Adrenal gland (tissue), 12 donors: Measurements from ENCODE around the gene MCRIP1. TPM values are rescaled to one million over a fixed set of nuclear protein-coding genes. Genes with fewer than 3 reads are reported as not detected.
A peak's percentile ranks its signal among the peaks of the same experiment; 100 is the strongest.

Experiments used
- DNase-seq, 7 donors: peaks; one replicate each; pipeline ENCODE4 v3.0.0-alpha.2; 2019 to 2020
- H3K27ac ChIP-seq, 5 donors: fragments of 200-600 bp; sonication (generic) in 4 of 5; 1 replicate in 3 of 5; 2 replicates in 2 of 5; pipeline versions ENCODE4 v1.5.1 to v1.8.0; 2016 to 2020; ENCODE audit warnings: mild to moderate bottlenecking in 1 of 5
- H3K27me3 ChIP-seq: fragments of 200-600 bp; 2 replicates; pipeline ENCODE4 v1.8.0; 2021
- H3K36me3 ChIP-seq, 2 donors: fragments of 200-600 bp; replicated peaks in 1 of 2; 1 replicate in 1 of 2; 2 replicates in 1 of 2; pipeline versions ENCODE4 v1.5.1 to v1.8.0; 2018 to 2022
- H3K4me1 ChIP-seq, 2 donors: fragments of 200-600 bp; replicated peaks in 1 of 2; 1 replicate in 1 of 2; 2 replicates in 1 of 2; pipeline versions ENCODE4 v1.5.1 to v1.8.0; 2018 to 2021
- H3K4me3 ChIP-seq, 4 donors: fragments of 200-600 bp; sonication (generic) in 3 of 4; one replicate each; pipeline ENCODE4 v1.5.1; 2016 to 2018
- H3K9me3 ChIP-seq, 3 donors: fragments of 200-600 bp; sonication (generic) in 1 of 3; replicated peaks in 1 of 3; 1 replicate in 2 of 3; 2 replicates in 1 of 3; pipeline versions ENCODE4 v1.5.1 to v1.8.0; 2016 to 2021
- CTCF ChIP-seq, 6 experiments: fragments of 450-650 bp in 4 of 6; fragments of 200-600 bp in 2 of 6; sonication (generic) in 1 of 6; IDR thresholded peaks; 1 replicate in 5 of 6; 2 replicates in 1 of 6; pipeline versions ENCODE4 v1.5.1 to v1.8.0; 2016 to 2021; ENCODE audit warnings: antibody characterized with exemption in 6 of 6, mild to moderate bottlenecking in 2 of 6, moderate library complexity in 1 of 6
- POLR2A ChIP-seq, 2 donors: fragments of 450-650 bp; IDR thresholded peaks; one replicate each; pipeline ENCODE4 v1.6.1; 2017; ENCODE audit warnings: antibody characterized with exemption in 2 of 2, mild to moderate bottlenecking in 2 of 2, moderate library complexity in 1 of 2
- WGBS, 4 donors: extraction: QIAGEN DNeasy Blood & Tissue Kit in 2 of 4; methylation state at CpG; one replicate each; pipeline versions ENCODE4 v1.1.5 to v1.1.7; 2013 to 2017; 5-methylcytosine and 5-hydroxymethylcytosine counted together
- intact Hi-C, 2 donors: fragments of 100-400 bp; cut with DNase I; formaldehyde crosslinking; loops; one replicate each; pipeline versions ENCODE4 v1.14.1 to v1.15.0; 2022 to 2023
- polyA plus RNA-seq, 3 donors: library from polyadenylated mRNA; stranded (reverse); fragments of 200-250 nt in 2 of 3; fragments of 350-450 nt in 1 of 3; fragmentation: Illumina TruSeq in 1 of 3; extraction: RNeasy Lipid Tissue Mini Kit (QIAGEN cat#74804) in 1 of 3; gene quantifications; one replicate each; pipeline ENCODE4 v1.2.3, GENCODE V29; 2013 to 2014
- total RNA-seq, 9 donors: library from RNA; depleted of rRNA in 4 of 9; stranded (reverse); fragments of >200 nt in 4 of 9; fragments of 120-200 nt in 1 of 9; fragmentation: NEBNext Ultra II Directional in 1 of 9; extraction: Animal tissue kit (Norgen Biotek cat#: 25700) in 1 of 9; gene quantifications; one replicate each; pipeline versions ENCODE4 v1.1.0 to v1.2.4, GENCODE V29; 2013 to 2023
- donor health status: healthy with polysubstance abuse.
- donor health status: Bipolar disorder and iron deficiency.
- donor health status: DM: yes; HTN: yes; CAD: no.
- donor health status: DM: no; HTN: no; CAD: no.
- donor health status: DM: no; HTN: no; CAD: no.
- donor health status: DM: yes; HTN: yes; CAD: no.

Gene MCRIP1
- total and polyA plus RNA-seq, 12 donors: 5.0 to 248 (median 82.6) TPM

GRCh38 chr17:81806461-81807209 lies 26.5 kb downstream of the MCRIP1 start:
- no peaks in the 10 kb centered on the region for H3K36me3 ChIP-seq
- H3K27me3 ChIP-seq: peaks cover 36% of the 10 kb centered on the region
- H3K27ac ChIP-seq: no peak overlapping the region
- H3K4me3 ChIP-seq: no peak overlapping the region
- H3K9me3 ChIP-seq: no peaks in the 10 kb centered on the region
- 21 to 51% (median 24%) methylated on average over 5 to 23 of the region's 23 CpGs for WGBS, 4 donors
- intact Hi-C loops: no loop called here
- no peak for DNase-seq
- TF ChIP-seq CTCF (IDR thresholded peaks at IDR 0.05) (no peak), POLR2A (IDR thresholded peaks at IDR 0.05) (no peak)
- H3K4me1 ChIP-seq: peaks cover 0 to 10% of the 10 kb centered on the region in 2 donors

- intact Hi-C loops: no loop called here
- peaks cover 0 to 10% of the 10 kb centered on the region in 2 donors for H3K4me1 ChIP-seq
These were observed 27.2 kb downstream of the MCRIP1 start for GRCh38 chr17:81805707-81806460.

GRCh38 chr17:81804559-81805399 lies 28.3 kb downstream of the MCRIP1 start:
- peaks cover 34% of the 10 kb centered on the region for H3K27me3 ChIP-seq
- H3K36me3 ChIP-seq: no peaks in the 10 kb centered on the region
- DNase-seq: no peak
- intact Hi-C loops: no loop called here
- H3K9me3 ChIP-seq: no peaks in the 10 kb centered on the region
- peaks cover 0 to 10% of the 10 kb centered on the region in 2 donors for H3K4me1 ChIP-seq
- peak overlapping the region in 1 of 5 donors; percentile 30 for H3K27ac ChIP-seq
- H3K4me3 ChIP-seq: no peak overlapping the region
- TF ChIP-seq POLR2A (IDR thresholded peaks at IDR 0.05): no peak
- no peak for TF ChIP-seq CTCF (IDR thresholded peaks at IDR 0.05)
- 0 to 4% (median 2%) methylated on average over 7 to 65 of the region's 65 CpGs for WGBS, 4 donors

More at GRCh38 chr17:81805707-81806460, 27.2 kb downstream of the MCRIP1 start:
- no peak for DNase-seq
- no peaks in the 10 kb centered on the region for H3K9me3 ChIP-seq
- H3K4me3 ChIP-seq: no peak overlapping the region
- TF ChIP-seq POLR2A (IDR thresholded peaks at IDR 0.05) (no peak), CTCF (IDR thresholded peaks at IDR 0.05) (no peak)
- H3K27me3 ChIP-seq: peaks cover 34% of the 10 kb centered on the region
- H3K27ac ChIP-seq: no peak overlapping the region
- H3K36me3 ChIP-seq: no peaks in the 10 kb centered on the region
- WGBS, 4 donors: 60 to 75% (median 67%) methylated on average over 8 to 18 of the region's 18 CpGs
